WTC11 (cell line): ENCODE results near the gene MGRN1. TPM values are rescaled to one million over a fixed set of nuclear protein-coding genes. Genes with fewer than 3 reads are reported as not detected.
A peak's percentile ranks its signal among the peaks of the same experiment; 100 is the strongest.

ENCODE experiments used
- CREB1 ChIP-seq: sonication (generic); formaldehyde crosslinking; IDR thresholded peaks from 2 replicates; pipeline ENCODE4 v1.8.0; 2023; ENCODE audit warnings: mild to moderate bottlenecking, missing genetic modification reagents
- FOXP1 ChIP-seq: sonication (generic); formaldehyde crosslinking; IDR thresholded peaks from 2 replicates; pipeline ENCODE4 v1.8.0; 2022; ENCODE audit warnings: missing genetic modification reagents, mild to moderate bottlenecking, moderate library complexity, borderline replicate concordance
- GABPB1 ChIP-seq: sonication (generic); formaldehyde crosslinking; IDR thresholded peaks from 2 replicates; pipeline ENCODE4 v1.8.1; 2023; ENCODE audit warnings: mild to moderate bottlenecking, missing genetic modification reagents
- JAZF1 ChIP-seq: fragments of 250-450 bp; sonication (Bioruptor Pico); IDR thresholded peaks from 2 replicates; pipeline ENCODE4 v1.9.0; 2021; ENCODE audit warnings: moderate library complexity, mild to moderate bottlenecking, inconsistent platforms
- NFATC4 ChIP-seq: fragments of 250-450 bp; sonication (Bioruptor Pico); IDR thresholded peaks from 2 replicates; pipeline ENCODE4 v1.9.0; 2021; ENCODE audit warnings: mild to moderate bottlenecking
- OVOL2 ChIP-seq: fragments of 250-450 bp; sonication (Bioruptor Pico); IDR thresholded peaks from 2 replicates; pipeline ENCODE4 v1.9.0; 2021; ENCODE audit warnings: mild to moderate bottlenecking, borderline replicate concordance
- ZNF317 ChIP-seq: sonication (generic); formaldehyde crosslinking; IDR thresholded peaks from 2 replicates; pipeline ENCODE4 v1.8.1; 2023; ENCODE audit warnings: low read depth, mild to moderate bottlenecking, moderate library complexity, missing genetic modification reagents, borderline replicate concordance
- total RNA-seq: library from RNA; stranded (reverse); gene quantifications from 3 replicates; pipeline ENCODE4 v1.2.3, GENCODE V29; 2021
- TF ChIP-seq, protein P1 (sequence below): fragments of 250-450 bp; sonication (Bioruptor Pico); IDR thresholded peaks from 2 replicates; pipeline ENCODE4 v1.9.0; 2021; ENCODE audit warnings: mild to moderate bottlenecking
- TF ChIP-seq, protein P2 (sequence below): sonication (generic); formaldehyde crosslinking; IDR thresholded peaks from 2 replicates; pipeline ENCODE4 v1.8.1; 2023; ENCODE audit warnings: mild to moderate bottlenecking, missing genetic modification reagents, moderate library complexity
- TF ChIP-seq, protein P3 (sequence below): sonication (generic); formaldehyde crosslinking; IDR thresholded peaks from 2 replicates; pipeline ENCODE4 v1.8.0; 2023; ENCODE audit warnings: missing genetic modification reagents, mild to moderate bottlenecking, borderline replicate concordance
- TF ChIP-seq, protein P4 (sequence below): sonication (generic); formaldehyde crosslinking; IDR thresholded peaks from 2 replicates; pipeline ENCODE4 v1.8.0; 2022; ENCODE audit warnings: mild to moderate bottlenecking, missing genetic modification reagents
- TF ChIP-seq, protein P5 (sequence below): sonication (generic); formaldehyde crosslinking; IDR thresholded peaks from 2 replicates; pipeline ENCODE4 v1.8.1; 2022; ENCODE audit warnings: low read depth, missing genetic modification reagents, borderline replicate concordance
- TF ChIP-seq, protein P6 (sequence below): fragments of 250-450 bp; sonication (Bioruptor Pico); IDR thresholded peaks from 2 replicates; pipeline ENCODE4 v1.9.0; 2021; ENCODE audit warnings: mild to moderate bottlenecking
- TF ChIP-seq, protein P7 (sequence below): sonication (generic); formaldehyde crosslinking; IDR thresholded peaks from 2 replicates; pipeline ENCODE4 v1.8.0; 2022; ENCODE audit warnings: missing genetic modification reagents
- TF ChIP-seq, protein P8 (sequence below): sonication (generic); formaldehyde crosslinking; IDR thresholded peaks from 2 replicates; pipeline ENCODE4 v1.8.0; 2022; ENCODE audit warnings: mild to moderate bottlenecking, missing genetic modification reagents
- TF ChIP-seq, protein P9 (sequence below): sonication (generic); formaldehyde crosslinking; IDR thresholded peaks from 2 replicates; pipeline ENCODE4 v1.8.1; 2022; ENCODE audit warnings: mild to moderate bottlenecking, moderate library complexity, missing genetic modification reagents

MGRN1 gene
- total RNA-seq, 1 experiment from 2014 or later, result 88.8 TPM

DNA sequence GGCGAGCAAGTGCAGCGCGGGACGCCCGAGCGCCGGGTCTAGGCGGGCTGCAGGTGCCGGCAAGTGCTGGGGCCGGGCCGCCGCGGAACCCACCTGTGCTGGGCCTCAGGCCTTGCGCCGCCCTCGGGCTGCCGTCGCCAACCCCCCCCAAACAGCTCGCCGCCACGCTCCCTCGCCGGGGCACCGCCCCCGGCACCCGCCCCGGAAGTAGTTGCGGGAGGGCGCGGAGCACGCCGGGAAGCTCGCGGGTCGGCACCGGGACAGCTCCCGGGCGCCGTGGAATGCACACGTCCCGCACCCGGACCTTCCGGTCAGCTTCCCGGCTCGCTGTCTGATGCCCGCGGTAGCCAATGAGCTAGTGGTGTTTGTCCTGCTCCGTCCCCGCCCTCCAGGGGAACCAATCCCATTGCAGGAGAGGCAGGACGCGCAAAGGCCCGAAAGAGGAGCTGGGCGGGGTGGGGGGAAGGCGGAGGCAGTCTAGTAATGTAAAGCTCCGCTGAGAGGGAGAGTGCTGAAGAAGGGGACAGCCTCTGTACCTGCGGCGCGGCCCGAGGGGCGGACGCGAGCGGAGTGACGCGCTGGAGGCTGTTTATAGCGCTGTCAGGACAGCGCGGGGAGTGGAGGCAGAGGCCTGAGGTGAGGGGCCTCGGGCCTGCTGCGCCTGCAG, 109.6 kb downstream of the MGRN1 start, which contains the start of the genes ANKS3 and DNAAF8 (continued):
- TF ChIP-seq, protein P1, sequence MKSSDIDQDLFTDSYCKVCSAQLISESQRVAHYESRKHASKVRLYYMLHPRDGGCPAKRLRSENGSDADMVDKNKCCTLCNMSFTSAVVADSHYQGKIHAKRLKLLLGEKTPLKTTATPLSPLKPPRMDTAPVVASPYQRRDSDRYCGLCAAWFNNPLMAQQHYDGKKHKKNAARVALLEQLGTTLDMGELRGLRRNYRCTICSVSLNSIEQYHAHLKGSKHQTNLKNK (CRISPR knock-in tag), result no peak
- TF ChIP-seq, protein P2, sequence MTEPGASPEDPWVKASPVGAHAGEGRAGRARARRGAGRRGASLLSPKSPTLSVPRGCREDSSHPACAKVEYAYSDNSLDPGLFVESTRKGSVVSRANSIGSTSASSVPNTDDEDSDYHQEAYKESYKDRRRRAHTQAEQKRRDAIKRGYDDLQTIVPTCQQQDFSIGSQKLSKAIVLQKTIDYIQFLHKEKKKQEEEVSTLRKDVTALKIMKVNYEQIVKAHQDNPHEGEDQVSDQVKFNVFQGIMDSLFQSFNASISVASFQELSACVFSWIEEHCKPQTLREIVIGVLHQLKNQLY (CRISPR knock-in tag), result no peak
- TF ChIP-seq, protein P3, sequence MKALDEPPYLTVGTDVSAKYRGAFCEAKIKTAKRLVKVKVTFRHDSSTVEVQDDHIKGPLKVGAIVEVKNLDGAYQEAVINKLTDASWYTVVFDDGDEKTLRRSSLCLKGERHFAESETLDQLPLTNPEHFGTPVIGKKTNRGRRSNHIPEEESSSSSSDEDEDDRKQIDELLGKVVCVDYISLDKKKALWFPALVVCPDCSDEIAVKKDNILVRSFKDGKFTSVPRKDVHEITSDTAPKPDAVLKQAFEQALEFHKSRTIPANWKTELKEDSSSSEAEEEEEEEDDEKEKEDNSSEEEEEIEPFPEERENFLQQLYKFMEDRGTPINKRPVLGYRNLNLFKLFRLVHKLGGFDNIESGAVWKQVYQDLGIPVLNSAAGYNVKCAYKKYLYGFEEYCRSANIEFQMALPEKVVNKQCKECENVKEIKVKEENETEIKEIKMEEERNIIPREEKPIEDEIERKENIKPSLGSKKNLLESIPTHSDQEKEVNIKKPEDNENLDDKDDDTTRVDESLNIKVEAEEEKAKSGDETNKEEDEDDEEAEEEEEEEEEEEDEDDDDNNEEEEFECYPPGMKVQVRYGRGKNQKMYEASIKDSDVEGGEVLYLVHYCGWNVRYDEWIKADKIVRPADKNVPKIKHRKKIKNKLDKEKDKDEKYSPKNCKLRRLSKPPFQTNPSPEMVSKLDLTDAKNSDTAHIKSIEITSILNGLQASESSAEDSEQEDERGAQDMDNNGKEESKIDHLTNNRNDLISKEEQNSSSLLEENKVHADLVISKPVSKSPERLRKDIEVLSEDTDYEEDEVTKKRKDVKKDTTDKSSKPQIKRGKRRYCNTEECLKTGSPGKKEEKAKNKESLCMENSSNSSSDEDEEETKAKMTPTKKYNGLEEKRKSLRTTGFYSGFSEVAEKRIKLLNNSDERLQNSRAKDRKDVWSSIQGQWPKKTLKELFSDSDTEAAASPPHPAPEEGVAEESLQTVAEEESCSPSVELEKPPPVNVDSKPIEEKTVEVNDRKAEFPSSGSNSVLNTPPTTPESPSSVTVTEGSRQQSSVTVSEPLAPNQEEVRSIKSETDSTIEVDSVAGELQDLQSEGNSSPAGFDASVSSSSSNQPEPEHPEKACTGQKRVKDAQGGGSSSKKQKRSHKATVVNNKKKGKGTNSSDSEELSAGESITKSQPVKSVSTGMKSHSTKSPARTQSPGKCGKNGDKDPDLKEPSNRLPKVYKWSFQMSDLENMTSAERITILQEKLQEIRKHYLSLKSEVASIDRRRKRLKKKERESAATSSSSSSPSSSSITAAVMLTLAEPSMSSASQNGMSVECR (CRISPR knock-in tag), result peak; percentile 65; the same call in 1 of the 2 replicates
- TF ChIP-seq OVOL2 (CRISPR knock-in tag), result no peak
- TF ChIP-seq, protein P4, sequence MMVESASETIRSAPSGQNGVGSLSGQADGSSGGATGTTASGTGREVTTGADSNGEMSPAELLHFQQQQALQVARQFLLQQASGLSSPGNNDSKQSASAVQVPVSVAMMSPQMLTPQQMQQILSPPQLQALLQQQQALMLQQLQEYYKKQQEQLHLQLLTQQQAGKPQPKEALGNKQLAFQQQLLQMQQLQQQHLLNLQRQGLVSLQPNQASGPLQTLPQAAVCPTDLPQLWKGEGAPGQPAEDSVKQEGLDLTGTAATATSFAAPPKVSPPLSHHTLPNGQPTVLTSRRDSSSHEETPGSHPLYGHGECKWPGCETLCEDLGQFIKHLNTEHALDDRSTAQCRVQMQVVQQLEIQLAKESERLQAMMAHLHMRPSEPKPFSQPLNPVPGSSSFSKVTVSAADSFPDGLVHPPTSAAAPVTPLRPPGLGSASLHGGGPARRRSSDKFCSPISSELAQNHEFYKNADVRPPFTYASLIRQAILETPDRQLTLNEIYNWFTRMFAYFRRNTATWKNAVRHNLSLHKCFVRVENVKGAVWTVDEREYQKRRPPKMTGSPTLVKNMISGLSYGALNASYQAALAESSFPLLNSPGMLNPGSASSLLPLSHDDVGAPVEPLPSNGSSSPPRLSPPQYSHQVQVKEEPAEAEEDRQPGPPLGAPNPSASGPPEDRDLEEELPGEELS (CRISPR knock-in tag), result peak; percentile 32
- TF ChIP-seq, protein P5, sequence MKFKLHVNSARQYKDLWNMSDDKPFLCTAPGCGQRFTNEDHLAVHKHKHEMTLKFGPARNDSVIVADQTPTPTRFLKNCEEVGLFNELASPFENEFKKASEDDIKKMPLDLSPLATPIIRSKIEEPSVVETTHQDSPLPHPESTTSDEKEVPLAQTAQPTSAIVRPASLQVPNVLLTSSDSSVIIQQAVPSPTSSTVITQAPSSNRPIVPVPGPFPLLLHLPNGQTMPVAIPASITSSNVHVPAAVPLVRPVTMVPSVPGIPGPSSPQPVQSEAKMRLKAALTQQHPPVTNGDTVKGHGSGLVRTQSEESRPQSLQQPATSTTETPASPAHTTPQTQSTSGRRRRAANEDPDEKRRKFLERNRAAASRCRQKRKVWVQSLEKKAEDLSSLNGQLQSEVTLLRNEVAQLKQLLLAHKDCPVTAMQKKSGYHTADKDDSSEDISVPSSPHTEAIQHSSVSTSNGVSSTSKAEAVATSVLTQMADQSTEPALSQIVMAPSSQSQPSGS (CRISPR knock-in tag), result no peak
- TF ChIP-seq CREB1 (CRISPR knock-in tag), result no peak
- TF ChIP-seq, protein P6, sequence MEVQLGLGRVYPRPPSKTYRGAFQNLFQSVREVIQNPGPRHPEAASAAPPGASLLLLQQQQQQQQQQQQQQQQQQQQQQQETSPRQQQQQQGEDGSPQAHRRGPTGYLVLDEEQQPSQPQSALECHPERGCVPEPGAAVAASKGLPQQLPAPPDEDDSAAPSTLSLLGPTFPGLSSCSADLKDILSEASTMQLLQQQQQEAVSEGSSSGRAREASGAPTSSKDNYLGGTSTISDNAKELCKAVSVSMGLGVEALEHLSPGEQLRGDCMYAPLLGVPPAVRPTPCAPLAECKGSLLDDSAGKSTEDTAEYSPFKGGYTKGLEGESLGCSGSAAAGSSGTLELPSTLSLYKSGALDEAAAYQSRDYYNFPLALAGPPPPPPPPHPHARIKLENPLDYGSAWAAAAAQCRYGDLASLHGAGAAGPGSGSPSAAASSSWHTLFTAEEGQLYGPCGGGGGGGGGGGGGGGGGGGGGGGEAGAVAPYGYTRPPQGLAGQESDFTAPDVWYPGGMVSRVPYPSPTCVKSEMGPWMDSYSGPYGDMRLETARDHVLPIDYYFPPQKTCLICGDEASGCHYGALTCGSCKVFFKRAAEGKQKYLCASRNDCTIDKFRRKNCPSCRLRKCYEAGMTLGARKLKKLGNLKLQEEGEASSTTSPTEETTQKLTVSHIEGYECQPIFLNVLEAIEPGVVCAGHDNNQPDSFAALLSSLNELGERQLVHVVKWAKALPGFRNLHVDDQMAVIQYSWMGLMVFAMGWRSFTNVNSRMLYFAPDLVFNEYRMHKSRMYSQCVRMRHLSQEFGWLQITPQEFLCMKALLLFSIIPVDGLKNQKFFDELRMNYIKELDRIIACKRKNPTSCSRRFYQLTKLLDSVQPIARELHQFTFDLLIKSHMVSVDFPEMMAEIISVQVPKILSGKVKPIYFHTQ, result no peak
- TF ChIP-seq ZNF317 (CRISPR knock-in tag), result 0 out of 2 replicates have a peak, but pooled peaks have one; percentile 29
- TF ChIP-seq JAZF1 (CRISPR knock-in tag), result no peak
- TF ChIP-seq, protein P7, sequence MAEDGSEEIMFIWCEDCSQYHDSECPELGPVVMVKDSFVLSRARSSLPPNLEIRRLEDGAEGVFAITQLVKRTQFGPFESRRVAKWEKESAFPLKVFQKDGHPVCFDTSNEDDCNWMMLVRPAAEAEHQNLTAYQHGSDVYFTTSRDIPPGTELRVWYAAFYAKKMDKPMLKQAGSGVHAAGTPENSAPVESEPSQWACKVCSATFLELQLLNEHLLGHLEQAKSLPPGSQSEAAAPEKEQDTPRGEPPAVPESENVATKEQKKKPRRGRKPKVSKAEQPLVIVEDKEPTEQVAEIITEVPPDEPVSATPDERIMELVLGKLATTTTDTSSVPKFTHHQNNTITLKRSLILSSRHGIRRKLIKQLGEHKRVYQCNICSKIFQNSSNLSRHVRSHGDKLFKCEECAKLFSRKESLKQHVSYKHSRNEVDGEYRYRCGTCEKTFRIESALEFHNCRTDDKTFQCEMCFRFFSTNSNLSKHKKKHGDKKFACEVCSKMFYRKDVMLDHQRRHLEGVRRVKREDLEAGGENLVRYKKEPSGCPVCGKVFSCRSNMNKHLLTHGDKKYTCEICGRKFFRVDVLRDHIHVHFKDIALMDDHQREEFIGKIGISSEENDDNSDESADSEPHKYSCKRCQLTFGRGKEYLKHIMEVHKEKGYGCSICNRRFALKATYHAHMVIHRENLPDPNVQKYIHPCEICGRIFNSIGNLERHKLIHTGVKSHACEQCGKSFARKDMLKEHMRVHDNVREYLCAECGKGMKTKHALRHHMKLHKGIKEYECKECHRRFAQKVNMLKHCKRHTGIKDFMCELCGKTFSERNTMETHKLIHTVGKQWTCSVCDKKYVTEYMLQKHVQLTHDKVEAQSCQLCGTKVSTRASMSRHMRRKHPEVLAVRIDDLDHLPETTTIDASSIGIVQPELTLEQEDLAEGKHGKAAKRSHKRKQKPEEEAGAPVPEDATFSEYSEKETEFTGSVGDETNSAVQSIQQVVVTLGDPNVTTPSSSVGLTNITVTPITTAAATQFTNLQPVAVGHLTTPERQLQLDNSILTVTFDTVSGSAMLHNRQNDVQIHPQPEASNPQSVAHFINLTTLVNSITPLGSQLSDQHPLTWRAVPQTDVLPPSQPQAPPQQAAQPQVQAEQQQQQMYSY (CRISPR knock-in tag), result peak; percentile 50; the same call in 1 of the 2 replicates
- TF ChIP-seq NFATC4 (CRISPR knock-in tag), result no peak
- TF ChIP-seq GABPB1 (CRISPR knock-in tag), result peak; percentile 90
- TF ChIP-seq, protein P8, sequence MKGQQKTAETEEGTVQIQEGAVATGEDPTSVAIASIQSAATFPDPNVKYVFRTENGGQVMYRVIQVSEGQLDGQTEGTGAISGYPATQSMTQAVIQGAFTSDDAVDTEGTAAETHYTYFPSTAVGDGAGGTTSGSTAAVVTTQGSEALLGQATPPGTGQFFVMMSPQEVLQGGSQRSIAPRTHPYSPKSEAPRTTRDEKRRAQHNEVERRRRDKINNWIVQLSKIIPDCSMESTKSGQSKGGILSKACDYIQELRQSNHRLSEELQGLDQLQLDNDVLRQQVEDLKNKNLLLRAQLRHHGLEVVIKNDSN (CRISPR knock-in tag), result peak; percentile 12; the same call in 1 of the 2 replicates
- TF ChIP-seq FOXP1 (CRISPR knock-in tag), result no peak; the same call in 1 of the 2 replicates
- TF ChIP-seq, protein P9, sequence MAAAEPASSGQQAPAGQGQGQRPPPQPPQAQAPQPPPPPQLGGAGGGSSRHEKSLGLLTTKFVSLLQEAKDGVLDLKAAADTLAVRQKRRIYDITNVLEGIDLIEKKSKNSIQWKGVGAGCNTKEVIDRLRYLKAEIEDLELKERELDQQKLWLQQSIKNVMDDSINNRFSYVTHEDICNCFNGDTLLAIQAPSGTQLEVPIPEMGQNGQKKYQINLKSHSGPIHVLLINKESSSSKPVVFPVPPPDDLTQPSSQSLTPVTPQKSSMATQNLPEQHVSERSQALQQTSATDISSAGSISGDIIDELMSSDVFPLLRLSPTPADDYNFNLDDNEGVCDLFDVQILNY, result peak; percentile 87; the same call in 1 of the 2 replicates
